Suprapubic skin (tissue), 3 donors: ENCODE results near the gene HRNR.

Source experiments
- EP300 ChIP-seq: sonication (generic); formaldehyde crosslinking; IDR thresholded peaks from one replicate; pipeline ENCODE4 v1.6.1; 2017; ENCODE audit warnings: antibody characterized with exemption
- TF ChIP-seq, protein P1 (sequence below), 2 donors: fragments of 200-600 bp in 1 of 2; fragments of 450-650 bp in 1 of 2; sonication (generic) in 1 of 2; IDR thresholded peaks; one replicate each; pipeline ENCODE4 v1.5.1; 2016 to 2019; ENCODE audit warnings: antibody characterized with exemption in 2 of 2, mild to moderate bottlenecking in 1 of 2, moderate library complexity in 1 of 2

DNA sequence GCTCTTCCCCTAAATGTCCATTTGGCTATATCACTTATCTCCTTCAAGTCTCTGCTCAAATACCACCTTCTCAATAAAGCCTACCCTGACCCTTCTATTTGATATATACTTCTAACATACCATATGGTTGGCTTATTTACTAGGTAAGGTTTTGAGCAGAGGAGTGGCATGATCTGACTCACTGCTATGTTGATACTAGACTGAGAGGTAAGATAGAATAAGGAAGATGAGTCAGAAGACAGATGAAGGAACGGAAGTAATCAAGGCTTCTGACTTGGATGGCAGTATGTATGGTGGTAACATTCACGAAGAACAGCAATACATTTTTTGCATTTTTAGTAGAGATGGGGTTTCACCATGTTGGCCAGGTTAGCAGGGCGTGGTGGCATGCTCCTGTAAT lies 4.8 kb upstream of the HRNR start:
- TF ChIP-seq, protein P1, sequence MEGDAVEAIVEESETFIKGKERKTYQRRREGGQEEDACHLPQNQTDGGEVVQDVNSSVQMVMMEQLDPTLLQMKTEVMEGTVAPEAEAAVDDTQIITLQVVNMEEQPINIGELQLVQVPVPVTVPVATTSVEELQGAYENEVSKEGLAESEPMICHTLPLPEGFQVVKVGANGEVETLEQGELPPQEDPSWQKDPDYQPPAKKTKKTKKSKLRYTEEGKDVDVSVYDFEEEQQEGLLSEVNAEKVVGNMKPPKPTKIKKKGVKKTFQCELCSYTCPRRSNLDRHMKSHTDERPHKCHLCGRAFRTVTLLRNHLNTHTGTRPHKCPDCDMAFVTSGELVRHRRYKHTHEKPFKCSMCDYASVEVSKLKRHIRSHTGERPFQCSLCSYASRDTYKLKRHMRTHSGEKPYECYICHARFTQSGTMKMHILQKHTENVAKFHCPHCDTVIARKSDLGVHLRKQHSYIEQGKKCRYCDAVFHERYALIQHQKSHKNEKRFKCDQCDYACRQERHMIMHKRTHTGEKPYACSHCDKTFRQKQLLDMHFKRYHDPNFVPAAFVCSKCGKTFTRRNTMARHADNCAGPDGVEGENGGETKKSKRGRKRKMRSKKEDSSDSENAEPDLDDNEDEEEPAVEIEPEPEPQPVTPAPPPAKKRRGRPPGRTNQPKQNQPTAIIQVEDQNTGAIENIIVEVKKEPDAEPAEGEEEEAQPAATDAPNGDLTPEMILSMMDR (IDR thresholded peaks at IDR 0.05): no peak
- TF ChIP-seq EP300: no peak
